NB4 (cell line): ENCODE data around the gene ABHD11.

Experiments
- CTCF ChIP-seq: IDR thresholded peaks from one replicate; pipeline ENCODE4 v1.5.1; 2012; ENCODE audit warnings: low read depth, low read length
- MAX ChIP-seq: IDR thresholded peaks from 2 replicates; pipeline ENCODE4 v1.6.1; 2011; ENCODE audit warnings: low read depth, low read length

- TF ChIP-seq CTCF, result no peak
- no peak for TF ChIP-seq MAX
Measured at GRCh38 chr7:73726083-73726466, 12.5 kb downstream of the ABHD11 start.
